Liver (tissue), 9 donors: ENCODE results near the gene TRABD. TPM values are rescaled to one million over a fixed set of nuclear protein-coding genes. Genes with fewer than 3 reads are reported as not detected.

Source experiments
- DNase-seq: peaks from one replicate; pipeline ENCODE4 v3.0.0-alpha.2; 2017; ENCODE audit warnings: low spot score
- H3K27ac ChIP-seq, 2 donors: one replicate each; pipeline ENCODE4 v1.7.0; 2013; ENCODE audit warnings: inconsistent platforms in 2 of 2, low read length in 2 of 2, control low read depth in 1 of 2, low read depth in 1 of 2, mild to moderate bottlenecking in 1 of 2
- H3K27me3 ChIP-seq, 4 donors: one replicate each; pipeline versions ENCODE4 v1.6.1 to v1.7.0; 2013; ENCODE audit warnings: low read length in 3 of 4, inconsistent platforms in 1 of 4, mild to moderate bottlenecking in 1 of 4, moderate library complexity in 1 of 4; ENCODE audit not compliant: control insufficient read depth in 4 of 4, insufficient read depth in 4 of 4
- H3K36me3 ChIP-seq, 4 donors: one replicate each; pipeline versions ENCODE4 v1.6.1 to v1.7.0; 2013; ENCODE audit warnings: low read length in 3 of 4, mild to moderate bottlenecking in 3 of 4, low read depth in 1 of 4, moderate library complexity in 1 of 4; ENCODE audit not compliant: control insufficient read depth in 4 of 4, insufficient read depth in 3 of 4
- H3K4me1 ChIP-seq, 4 donors: one replicate each; pipeline versions ENCODE4 v1.6.1 to v1.7.0; 2013; ENCODE audit warnings: low read length in 3 of 4, mild to moderate bottlenecking in 3 of 4, moderate library complexity in 1 of 4; ENCODE audit not compliant: control insufficient read depth in 4 of 4, insufficient read depth in 4 of 4
- H3K4me3 ChIP-seq, 3 donors: one replicate each; pipeline versions ENCODE4 v1.6.1 to v1.7.0; 2013; ENCODE audit warnings: low read length in 3 of 3, control low read depth in 1 of 3, low read depth in 1 of 3, mild to moderate bottlenecking in 1 of 3
- H3K9ac ChIP-seq, 2 donors: one replicate each; pipeline ENCODE4 v1.7.0; 2013; ENCODE audit warnings: low read length in 2 of 2, mild to moderate bottlenecking in 2 of 2, moderate library complexity in 2 of 2, control low read depth in 1 of 2, low read depth in 1 of 2
- H3K9me3 ChIP-seq, 4 donors: one replicate each; pipeline versions ENCODE4 v1.6.1 to v1.7.0; 2013; ENCODE audit warnings: low read length in 3 of 4; ENCODE audit not compliant: control insufficient read depth in 4 of 4
- EGR1 ChIP-seq, 2 donors: IDR thresholded peaks; 2 replicates each; pipeline ENCODE4 v1.6.1; 2016 to 2018; ENCODE audit warnings: antibody characterized with exemption in 2 of 2, low read depth in 2 of 2
- FOXA1 ChIP-seq: IDR thresholded peaks from 2 replicates; pipeline ENCODE4 v1.6.1; 2016; ENCODE audit warnings: antibody characterized with exemption
- FOXA2 ChIP-seq: IDR thresholded peaks from 2 replicates; pipeline ENCODE4 v1.6.1; 2016; ENCODE audit warnings: antibody characterized with exemption
- GABPA ChIP-seq, 2 donors: IDR thresholded peaks in 1 of 2; conservative IDR thresholded peaks in 1 of 2; 2 replicates each; pipeline ENCODE4 v1.6.1; 2016; ENCODE audit warnings: antibody characterized with exemption in 2 of 2, mild to moderate bottlenecking in 1 of 2, moderate library complexity in 1 of 2
- HNF4A ChIP-seq, 2 donors: conservative IDR thresholded peaks; 2 replicates each; pipeline ENCODE4 v1.6.1; 2016; ENCODE audit warnings: antibody characterized with exemption in 2 of 2, mild to moderate bottlenecking in 2 of 2
- HNF4G ChIP-seq: IDR thresholded peaks from 2 replicates; pipeline ENCODE4 v1.6.1; 2016; ENCODE audit warnings: antibody characterized with exemption
- JUND ChIP-seq, 2 donors: IDR thresholded peaks; 2 replicates each; pipeline ENCODE4 v1.6.1; 2016; ENCODE audit warnings: antibody characterized with exemption in 2 of 2
- NR2F2 ChIP-seq: IDR thresholded peaks from 2 replicates; pipeline ENCODE4 v1.6.1; 2016; ENCODE audit warnings: antibody characterized with exemption
- RAD21 ChIP-seq, 2 donors: IDR thresholded peaks; 2 replicates each; pipeline ENCODE4 v1.6.1; 2016; ENCODE audit warnings: antibody characterized with exemption in 2 of 2, mild to moderate bottlenecking in 2 of 2
- RXRA ChIP-seq, 2 donors: IDR thresholded peaks; 2 replicates each; pipeline ENCODE4 v1.6.1; 2017 to 2018; ENCODE audit warnings: antibody characterized with exemption in 2 of 2, mild to moderate bottlenecking in 1 of 2
- SP1 ChIP-seq: IDR thresholded peaks from 2 replicates; pipeline ENCODE4 v1.6.1; 2018; ENCODE audit warnings: antibody characterized with exemption, mild to moderate bottlenecking
- TAF1 ChIP-seq: conservative IDR thresholded peaks from 2 replicates; pipeline ENCODE4 v1.6.1; 2016; ENCODE audit warnings: antibody characterized with exemption, mild to moderate bottlenecking
- YY1 ChIP-seq: IDR thresholded peaks from 2 replicates; pipeline ENCODE4 v1.6.1; 2016; ENCODE audit warnings: antibody characterized with exemption, mild to moderate bottlenecking
- WGBS: extraction: QIAGEN DNeasy Blood & Tissue Kit; methylation state at CpG from one replicate; pipeline ENCODE4 v1.1.7; 2013; 5-methylcytosine and 5-hydroxymethylcytosine counted together
- polyA plus RNA-seq, 2 donors: library from polyadenylated mRNA; stranded (reverse) in 1 of 2; unstranded in 1 of 2; fragments of 200-250 nt in 1 of 2; fragments of >200 nt in 1 of 2; fragmentation: Nextera tagmentation in 1 of 2; extraction: Ambion mirVana in 1 of 2; gene quantifications; one replicate each; pipeline versions ENCODE4 v1.2.1 to v1.2.3, GENCODE V29; 2013 to 2015
- total RNA-seq, 2 donors: library from RNA; depleted of rRNA; stranded (reverse); fragments of >200 nt; gene quantifications; one replicate each; pipeline ENCODE4 v1.2.3, GENCODE V29; 2014
- TF ChIP-seq, protein P1 (sequence below): IDR thresholded peaks from 2 replicates; pipeline ENCODE4 v1.6.1; 2016; ENCODE audit warnings: antibody characterized with exemption
- TF ChIP-seq, protein P2 (sequence below): IDR thresholded peaks from 2 replicates; pipeline ENCODE4 v1.6.1; 2016; ENCODE audit warnings: antibody characterized with exemption
- TF ChIP-seq, protein P3 (sequence below): IDR thresholded peaks from 2 replicates; pipeline ENCODE4 v1.6.1; 2016; ENCODE audit warnings: antibody characterized with exemption
- TF ChIP-seq, protein P4 (sequence below): fragments of 150-350 bp; IDR thresholded peaks from 2 replicates; pipeline ENCODE4 v1.5.1; 2017; ENCODE audit warnings: improper control_type of control experiment, low read depth, low read length; ENCODE audit not compliant: missing input control
- TF ChIP-seq, protein P5 (sequence below): IDR thresholded peaks from 2 replicates; pipeline ENCODE4 v1.6.1; 2016; ENCODE audit warnings: antibody characterized with exemption, mild to moderate bottlenecking
- donor health status: healthy.
- donor health status: healthy.
- donor health status: healthy.
- donor health status: healthy.
- donor health status: healthy.

Gene TRABD
- total and polyA plus RNA-seq, 4 donors, result 10.5 to 29.7 (median 16.4) TPM

DNA sequence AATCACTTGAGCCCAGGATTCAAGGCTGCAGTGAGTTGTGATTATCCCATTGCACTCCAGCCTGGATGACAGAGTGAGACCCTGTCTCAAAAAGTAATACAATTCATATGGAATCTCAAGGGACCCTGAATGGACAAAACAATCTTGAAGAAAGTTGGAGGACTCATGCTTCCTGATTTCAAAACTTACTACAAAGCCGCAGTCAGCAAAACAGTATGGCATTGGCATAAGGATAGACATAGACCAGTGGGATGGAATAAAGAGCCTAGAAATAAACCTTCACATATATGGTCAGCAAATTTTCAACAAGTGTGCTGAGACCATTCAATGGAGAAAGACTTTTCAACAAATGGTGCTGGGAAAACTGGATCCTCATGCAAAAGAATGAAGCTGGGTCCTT lies 17.6 kb downstream of the TRABD start:
- DNase-seq, result no peak
- 97% methylated on average over 1 of the region's 1 CpG for WGBS
- H3K9ac ChIP-seq, result no peak overlapping the region
- H3K27ac ChIP-seq, result peak overlapping the region; percentile 25 to 53
- H3K27me3 ChIP-seq, result no peaks in the 10 kb centered on the region
- H3K36me3 ChIP-seq, result peaks cover 0 to 10% (median 3%) of the 10 kb centered on the region in 4 donors
- H3K4me3 ChIP-seq, result no peak overlapping the region
- TF ChIP-seq, protein P1, sequence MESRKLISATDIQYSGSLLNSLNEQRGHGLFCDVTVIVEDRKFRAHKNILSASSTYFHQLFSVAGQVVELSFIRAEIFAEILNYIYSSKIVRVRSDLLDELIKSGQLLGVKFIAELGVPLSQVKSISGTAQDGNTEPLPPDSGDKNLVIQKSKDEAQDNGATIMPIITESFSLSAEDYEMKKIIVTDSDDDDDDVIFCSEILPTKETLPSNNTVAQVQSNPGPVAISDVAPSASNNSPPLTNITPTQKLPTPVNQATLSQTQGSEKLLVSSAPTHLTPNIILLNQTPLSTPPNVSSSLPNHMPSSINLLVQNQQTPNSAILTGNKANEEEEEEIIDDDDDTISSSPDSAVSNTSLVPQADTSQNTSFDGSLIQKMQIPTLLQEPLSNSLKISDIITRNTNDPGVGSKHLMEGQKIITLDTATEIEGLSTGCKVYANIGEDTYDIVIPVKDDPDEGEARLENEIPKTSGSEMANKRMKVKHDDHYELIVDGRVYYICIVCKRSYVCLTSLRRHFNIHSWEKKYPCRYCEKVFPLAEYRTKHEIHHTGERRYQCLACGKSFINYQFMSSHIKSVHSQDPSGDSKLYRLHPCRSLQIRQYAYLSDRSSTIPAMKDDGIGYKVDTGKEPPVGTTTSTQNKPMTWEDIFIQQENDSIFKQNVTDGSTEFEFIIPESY, result no peak
- TF ChIP-seq, protein P2, sequence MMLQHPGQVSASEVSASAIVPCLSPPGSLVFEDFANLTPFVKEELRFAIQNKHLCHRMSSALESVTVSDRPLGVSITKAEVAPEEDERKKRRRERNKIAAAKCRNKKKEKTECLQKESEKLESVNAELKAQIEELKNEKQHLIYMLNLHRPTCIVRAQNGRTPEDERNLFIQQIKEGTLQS, result no peak
- TF ChIP-seq SP1 (no peak), EGR1 (IDR thresholded peaks at IDR 0.05; ENCODE audit: low read depth in 2 of 2) (no peak), GABPA (IDR thresholded peaks at IDR 0.05 in 1 of 2, conservative IDR thresholded peaks at IDR 0.05 in 1 of 2) (no peak), FOXA1 (no peak), NR2F2 (no peak), RAD21 (IDR thresholded peaks at IDR 0.05) (no peak), HNF4G (no peak), TAF1 (no peak), RXRA (IDR thresholded peaks at IDR 0.05) (no peak), JUND (IDR thresholded peaks at IDR 0.05) (no peak)
- TF ChIP-seq, protein P3, sequence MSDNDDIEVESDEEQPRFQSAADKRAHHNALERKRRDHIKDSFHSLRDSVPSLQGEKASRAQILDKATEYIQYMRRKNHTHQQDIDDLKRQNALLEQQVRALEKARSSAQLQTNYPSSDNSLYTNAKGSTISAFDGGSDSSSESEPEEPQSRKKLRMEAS, result no peak
- H3K4me1 ChIP-seq, result peaks cover 8 to 73% (median 55%) of the 10 kb centered on the region in 4 donors
- H3K9me3 ChIP-seq, result no peaks in the 10 kb centered on the region

DNA sequence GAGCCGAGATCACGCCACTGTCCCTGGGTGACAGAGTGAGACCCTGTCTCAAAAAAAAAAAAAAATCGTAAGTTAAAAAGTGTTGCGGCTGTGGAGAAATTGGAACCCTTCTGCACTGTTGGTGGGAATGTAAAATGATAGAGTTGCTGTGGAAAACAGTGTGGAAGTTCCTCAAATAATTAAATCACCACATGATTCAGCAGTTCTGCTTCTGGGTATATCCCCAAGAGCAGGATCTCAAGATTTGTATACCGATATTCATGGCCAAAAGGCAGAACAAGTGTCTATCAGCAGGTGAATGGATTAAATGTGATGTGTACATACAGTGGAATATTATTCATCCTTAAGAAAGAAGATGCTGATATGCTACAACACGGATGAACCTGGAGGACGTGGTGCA lies 18.9 kb downstream of the TRABD start:
- no peaks in the 10 kb centered on the region for H3K9me3 ChIP-seq
- peak overlapping the region; percentile 89 to 93 for H3K27ac ChIP-seq
- peaks cover 0 to 13% (median 8%) of the 10 kb centered on the region in 4 donors for H3K36me3 ChIP-seq
- 55% methylated on average over 7 of the region's 7 CpGs for WGBS
- no peak for DNase-seq
- H3K9ac ChIP-seq, result peak overlapping the region in 1 of 2 donors; percentile 59
- H3K4me1 ChIP-seq, result peaks cover 8 to 78% (median 52%) of the 10 kb centered on the region in 4 donors
- no peaks in the 10 kb centered on the region for H3K27me3 ChIP-seq
- TF ChIP-seq, protein P4, sequence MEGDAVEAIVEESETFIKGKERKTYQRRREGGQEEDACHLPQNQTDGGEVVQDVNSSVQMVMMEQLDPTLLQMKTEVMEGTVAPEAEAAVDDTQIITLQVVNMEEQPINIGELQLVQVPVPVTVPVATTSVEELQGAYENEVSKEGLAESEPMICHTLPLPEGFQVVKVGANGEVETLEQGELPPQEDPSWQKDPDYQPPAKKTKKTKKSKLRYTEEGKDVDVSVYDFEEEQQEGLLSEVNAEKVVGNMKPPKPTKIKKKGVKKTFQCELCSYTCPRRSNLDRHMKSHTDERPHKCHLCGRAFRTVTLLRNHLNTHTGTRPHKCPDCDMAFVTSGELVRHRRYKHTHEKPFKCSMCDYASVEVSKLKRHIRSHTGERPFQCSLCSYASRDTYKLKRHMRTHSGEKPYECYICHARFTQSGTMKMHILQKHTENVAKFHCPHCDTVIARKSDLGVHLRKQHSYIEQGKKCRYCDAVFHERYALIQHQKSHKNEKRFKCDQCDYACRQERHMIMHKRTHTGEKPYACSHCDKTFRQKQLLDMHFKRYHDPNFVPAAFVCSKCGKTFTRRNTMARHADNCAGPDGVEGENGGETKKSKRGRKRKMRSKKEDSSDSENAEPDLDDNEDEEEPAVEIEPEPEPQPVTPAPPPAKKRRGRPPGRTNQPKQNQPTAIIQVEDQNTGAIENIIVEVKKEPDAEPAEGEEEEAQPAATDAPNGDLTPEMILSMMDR, result no peak
- no peak for TF ChIP-seq GABPA (IDR thresholded peaks at IDR 0.05 in 1 of 2, conservative IDR thresholded peaks at IDR 0.05 in 1 of 2)
- no peak for TF ChIP-seq JUND (IDR thresholded peaks at IDR 0.05)
- TF ChIP-seq, protein P5, sequence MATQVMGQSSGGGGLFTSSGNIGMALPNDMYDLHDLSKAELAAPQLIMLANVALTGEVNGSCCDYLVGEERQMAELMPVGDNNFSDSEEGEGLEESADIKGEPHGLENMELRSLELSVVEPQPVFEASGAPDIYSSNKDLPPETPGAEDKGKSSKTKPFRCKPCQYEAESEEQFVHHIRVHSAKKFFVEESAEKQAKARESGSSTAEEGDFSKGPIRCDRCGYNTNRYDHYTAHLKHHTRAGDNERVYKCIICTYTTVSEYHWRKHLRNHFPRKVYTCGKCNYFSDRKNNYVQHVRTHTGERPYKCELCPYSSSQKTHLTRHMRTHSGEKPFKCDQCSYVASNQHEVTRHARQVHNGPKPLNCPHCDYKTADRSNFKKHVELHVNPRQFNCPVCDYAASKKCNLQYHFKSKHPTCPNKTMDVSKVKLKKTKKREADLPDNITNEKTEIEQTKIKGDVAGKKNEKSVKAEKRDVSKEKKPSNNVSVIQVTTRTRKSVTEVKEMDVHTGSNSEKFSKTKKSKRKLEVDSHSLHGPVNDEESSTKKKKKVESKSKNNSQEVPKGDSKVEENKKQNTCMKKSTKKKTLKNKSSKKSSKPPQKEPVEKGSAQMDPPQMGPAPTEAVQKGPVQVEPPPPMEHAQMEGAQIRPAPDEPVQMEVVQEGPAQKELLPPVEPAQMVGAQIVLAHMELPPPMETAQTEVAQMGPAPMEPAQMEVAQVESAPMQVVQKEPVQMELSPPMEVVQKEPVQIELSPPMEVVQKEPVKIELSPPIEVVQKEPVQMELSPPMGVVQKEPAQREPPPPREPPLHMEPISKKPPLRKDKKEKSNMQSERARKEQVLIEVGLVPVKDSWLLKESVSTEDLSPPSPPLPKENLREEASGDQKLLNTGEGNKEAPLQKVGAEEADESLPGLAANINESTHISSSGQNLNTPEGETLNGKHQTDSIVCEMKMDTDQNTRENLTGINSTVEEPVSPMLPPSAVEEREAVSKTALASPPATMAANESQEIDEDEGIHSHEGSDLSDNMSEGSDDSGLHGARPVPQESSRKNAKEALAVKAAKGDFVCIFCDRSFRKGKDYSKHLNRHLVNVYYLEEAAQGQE, result no peak
- no peak for TF ChIP-seq TAF1
- TF ChIP-seq HNF4A (conservative IDR thresholded peaks at IDR 0.05), result no peak
- TF ChIP-seq FOXA1, result no peak
- TF ChIP-seq, protein P3, result no peak
- TF ChIP-seq RAD21 (IDR thresholded peaks at IDR 0.05), result no peak
- TF ChIP-seq YY1, result no peak
- TF ChIP-seq, protein P2, result no peak
- no peak for TF ChIP-seq RXRA (IDR thresholded peaks at IDR 0.05)
- TF ChIP-seq EGR1 (IDR thresholded peaks at IDR 0.05; ENCODE audit: low read depth in 2 of 2), result no peak
- no peak for TF ChIP-seq HNF4G
- TF ChIP-seq, protein P1, result no peak
- TF ChIP-seq FOXA2, result no peak
- TF ChIP-seq NR2F2, result no peak
- TF ChIP-seq SP1, result no peak
- peak overlapping the region; percentile 25 to 46 (median 39) for H3K4me3 ChIP-seq
